SKM-1 (cell line): ENCODE results near the gene EGFL7.

Source experiments
- DNase-seq: peaks from one replicate; lab custom pipeline; 2025; ENCODE audit not compliant: unreplicated experiment; lab: John Stamatoyannopoulos, UW

EGFL7 gene

DNA sequence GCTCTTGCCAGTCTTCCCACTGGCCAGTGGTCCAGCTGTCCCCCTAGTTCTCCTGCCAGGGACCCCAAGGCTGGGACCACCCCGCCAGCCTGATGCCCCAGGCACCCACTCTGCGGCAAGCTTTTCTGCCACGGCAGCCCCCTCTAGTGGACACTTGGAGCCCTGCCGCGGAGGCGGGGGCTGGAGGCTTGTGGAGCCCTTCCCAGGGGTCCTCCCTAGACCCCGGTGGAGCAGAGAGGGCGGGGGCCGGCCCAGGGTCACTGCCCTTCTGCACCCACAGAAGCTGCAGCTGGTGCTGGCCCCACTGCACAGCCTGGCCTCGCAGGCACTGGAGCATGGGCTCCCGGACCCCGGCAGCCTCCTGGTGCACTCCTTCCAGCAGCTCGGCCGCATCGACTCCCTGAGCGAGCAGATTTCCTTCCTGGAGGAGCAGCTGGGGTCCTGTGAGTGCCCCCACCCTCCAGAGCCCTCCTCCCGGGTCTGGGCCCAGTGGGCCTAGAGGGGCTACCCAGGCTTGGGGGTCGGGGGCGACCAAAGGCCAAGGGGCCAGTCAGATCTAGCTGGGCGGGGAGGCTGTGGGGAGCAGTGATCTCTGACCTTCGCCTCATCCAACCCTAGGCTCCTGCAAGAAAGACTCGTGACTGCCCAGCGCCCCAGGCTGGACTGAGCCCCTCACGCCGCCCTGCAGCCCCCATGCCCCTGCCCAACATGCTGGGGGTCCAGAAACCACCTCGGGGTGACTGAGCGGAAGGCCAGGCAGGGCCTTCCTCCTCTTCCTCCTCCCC is 9.1 kb downstream of the EGFL7 start:
- DNase-seq: no peak

DNA sequence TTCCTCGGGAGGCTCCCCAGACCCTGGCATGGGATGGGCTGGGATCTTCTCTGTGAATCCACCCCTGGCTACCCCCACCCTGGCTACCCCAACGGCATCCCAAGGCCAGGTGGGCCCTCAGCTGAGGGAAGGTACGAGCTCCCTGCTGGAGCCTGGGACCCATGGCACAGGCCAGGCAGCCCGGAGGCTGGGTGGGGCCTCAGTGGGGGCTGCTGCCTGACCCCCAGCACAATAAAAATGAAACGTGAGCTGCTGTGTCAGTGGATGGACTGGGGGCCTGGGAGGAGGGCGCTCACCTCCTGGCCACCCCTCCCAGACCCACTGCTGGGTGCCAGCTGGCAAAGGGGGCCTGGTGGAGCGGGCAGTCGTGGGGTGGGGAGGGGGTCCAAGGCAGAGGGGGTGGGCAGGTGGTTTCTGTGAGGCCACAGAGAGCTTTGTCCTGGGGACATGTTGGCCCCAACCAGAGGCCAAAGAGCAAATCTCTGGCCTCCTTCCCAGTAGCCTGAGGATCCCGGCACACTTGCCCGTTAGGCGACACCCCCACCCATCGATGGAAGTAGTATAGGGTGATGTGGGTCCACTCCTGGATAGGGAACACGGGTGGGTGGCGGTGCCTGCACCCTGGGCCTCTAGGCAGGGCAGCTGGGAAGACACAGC is 9.8 kb downstream of the EGFL7 start:
- no peak for DNase-seq

DNA sequence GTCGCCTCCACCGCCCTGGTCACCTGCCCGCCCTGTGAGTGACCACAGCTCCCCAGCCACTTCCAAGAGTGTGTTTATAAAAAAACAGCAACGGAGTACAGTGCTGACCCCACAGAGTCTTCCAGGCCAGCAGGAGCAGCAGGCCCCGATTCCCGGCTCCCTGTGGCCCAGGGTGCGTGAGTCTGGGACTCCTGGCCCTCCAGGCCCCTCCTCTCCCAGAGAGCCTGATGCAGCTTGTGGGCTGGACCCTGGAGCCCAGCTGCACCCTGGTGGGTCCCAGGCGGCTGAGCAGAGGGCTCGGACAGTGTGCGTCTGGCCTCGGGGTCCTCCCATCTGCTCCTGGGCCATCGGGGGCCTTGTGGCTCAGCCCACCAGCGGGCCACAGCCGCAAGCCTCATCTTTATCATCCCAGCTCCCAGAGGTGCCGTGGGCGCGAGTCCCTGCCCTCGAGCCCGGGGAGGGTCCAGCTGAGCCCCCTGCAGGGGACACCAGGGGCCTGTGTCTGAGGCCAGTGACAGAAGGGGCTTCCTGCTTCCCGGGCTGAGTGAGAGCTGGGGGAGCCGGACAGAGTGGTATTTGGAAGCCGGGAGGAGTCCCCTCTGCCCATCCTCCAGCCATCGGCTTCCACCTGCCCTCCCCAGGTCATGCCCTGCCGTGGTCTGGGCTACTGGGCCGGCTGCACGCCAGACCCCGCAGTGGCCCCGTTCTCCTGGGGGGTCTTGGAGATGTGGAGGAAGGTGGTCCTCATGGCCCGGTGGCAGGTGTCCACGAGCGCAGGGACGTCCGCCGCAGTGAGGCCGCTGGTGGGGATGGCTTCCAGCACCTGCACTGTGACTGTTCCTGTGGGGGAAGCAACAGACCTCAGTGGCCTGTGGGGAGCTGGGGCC is 10.6 kb downstream of the EGFL7 start:
- DNase-seq: no peak

DNA sequence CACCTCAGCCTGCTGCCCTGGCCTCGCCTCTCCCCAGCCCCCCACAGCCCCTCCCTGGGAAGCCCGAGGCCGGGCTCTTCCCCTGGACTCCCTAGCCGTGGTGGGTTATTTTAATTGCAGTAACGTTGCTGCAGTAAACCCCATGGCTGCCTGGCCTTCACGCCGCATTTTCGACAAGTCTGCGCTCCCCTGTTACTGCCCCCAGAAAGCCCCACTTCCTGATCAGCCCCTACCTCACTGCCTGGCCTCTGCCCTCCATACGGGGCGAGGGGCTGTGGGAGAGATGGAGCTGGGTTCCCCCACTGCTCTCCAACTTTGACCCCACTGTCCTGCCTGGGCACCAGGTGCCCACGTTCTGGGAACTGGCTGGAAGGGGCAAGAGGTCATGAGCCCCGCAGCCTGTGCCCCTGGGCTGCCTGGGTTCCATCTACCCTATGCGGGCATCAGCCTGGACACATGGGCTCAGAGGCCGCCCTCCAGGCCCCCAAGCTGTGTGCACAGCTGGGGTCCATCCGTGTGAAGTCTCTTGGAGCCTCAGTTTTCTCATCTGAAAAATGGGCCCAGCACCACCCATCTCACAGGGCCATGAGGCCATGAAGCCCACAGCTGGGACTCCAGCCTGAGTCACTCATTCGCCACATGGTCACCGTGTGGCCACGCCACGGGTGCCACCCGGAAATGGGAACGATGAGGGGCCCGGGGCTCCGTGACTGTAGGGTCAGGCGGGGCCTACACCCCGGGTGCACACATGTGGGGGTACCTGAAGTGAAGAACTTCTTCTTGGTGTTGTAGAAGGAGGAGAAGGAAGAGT is 11.5 kb downstream of the EGFL7 start:
- DNase-seq: no peak

DNA sequence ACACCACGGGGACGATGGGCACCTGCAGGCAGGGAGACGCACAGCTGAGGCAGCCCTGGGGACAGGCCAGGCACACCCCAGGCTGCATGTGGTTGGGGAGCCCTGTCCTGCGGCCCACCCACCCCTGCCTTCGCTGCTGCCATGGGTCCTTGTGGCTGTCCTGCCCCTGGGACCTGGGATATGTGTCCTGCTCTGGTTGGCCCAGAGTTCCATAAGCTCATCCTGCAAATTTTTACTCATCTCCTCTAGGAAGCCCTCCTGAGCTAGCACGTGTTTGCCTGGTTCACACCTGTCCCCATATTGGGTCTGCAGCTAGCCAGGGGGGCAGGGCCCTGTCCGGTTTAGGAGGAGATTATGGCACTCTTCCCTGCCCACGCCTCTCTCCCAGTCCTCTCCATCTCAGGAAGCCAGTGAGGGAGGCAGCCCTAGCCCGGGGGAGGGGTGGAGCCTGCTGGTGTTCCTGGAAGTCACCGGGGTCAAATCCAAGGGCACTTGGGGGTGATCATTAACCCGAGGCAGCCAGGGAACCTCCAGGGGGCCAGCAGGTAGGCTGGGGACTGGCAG is 12.2 kb downstream of the EGFL7 start:
- DNase-seq: no peak

DNA sequence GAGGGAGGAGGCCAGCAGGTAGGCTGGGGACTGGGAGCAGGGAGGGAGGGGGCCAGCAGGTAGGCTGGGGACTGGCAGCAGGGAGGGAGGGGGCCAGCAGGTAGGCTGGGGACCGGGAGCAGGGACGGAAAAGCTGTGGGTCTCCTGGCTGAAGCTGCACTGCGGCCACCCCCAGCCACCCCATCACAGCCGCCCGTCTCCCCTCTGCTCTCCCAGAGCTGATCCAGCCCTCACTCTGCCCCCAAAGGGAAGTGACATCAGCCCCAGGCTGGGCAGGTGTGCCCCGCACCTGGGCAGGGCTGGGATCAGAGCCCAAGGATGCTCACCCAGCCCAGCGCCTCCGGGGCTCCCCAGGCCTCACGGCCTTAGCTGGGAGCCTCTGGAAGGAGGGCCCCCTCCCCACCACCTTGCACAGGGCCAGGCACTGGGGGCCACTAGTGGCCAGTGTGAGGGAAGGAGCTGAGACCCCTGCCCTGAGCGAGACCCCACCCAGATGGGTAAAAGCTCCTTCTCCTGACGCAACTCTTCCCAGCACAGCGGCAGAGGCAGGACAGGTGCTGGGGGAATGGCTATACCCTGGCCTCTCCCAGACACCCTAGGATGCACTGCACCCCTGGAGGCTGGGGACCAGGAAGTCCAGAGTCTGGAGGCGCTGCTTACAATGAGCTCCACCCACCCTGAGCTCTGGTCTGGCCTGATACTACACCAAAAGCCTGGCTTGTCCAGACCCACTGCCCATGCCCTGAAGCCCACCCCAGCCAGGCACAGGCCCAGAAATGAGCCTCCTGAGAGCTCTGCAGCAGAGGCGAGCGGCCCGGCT is 13.0 kb downstream of the EGFL7 start:
- no peak for DNase-seq

DNA sequence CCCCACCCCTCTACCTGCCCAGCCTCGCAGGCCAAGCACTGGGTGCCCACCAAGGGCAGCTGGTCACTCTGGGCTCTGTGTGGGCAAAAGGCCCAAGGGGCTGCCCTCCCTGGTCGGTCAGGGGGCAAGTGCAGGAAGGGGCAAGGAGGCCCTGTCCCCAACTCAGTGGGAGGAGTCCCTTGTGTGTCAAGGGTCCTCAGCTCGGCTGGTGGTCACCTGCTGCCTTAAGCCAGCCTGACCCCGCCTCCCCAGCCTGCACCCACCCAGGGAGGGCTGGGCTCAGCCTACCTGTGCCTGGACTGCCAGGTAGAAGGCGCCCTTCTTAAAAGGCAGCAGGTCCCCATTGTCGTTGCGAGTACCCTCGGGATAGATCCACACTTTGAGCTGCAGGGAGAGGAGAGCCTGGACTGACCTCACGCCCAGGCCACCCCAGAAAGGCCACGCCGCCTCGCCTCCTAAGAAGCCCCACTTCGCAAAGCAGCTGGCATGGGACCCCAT is 13.6 kb downstream of the EGFL7 start:
- DNase-seq: no peak

DNA sequence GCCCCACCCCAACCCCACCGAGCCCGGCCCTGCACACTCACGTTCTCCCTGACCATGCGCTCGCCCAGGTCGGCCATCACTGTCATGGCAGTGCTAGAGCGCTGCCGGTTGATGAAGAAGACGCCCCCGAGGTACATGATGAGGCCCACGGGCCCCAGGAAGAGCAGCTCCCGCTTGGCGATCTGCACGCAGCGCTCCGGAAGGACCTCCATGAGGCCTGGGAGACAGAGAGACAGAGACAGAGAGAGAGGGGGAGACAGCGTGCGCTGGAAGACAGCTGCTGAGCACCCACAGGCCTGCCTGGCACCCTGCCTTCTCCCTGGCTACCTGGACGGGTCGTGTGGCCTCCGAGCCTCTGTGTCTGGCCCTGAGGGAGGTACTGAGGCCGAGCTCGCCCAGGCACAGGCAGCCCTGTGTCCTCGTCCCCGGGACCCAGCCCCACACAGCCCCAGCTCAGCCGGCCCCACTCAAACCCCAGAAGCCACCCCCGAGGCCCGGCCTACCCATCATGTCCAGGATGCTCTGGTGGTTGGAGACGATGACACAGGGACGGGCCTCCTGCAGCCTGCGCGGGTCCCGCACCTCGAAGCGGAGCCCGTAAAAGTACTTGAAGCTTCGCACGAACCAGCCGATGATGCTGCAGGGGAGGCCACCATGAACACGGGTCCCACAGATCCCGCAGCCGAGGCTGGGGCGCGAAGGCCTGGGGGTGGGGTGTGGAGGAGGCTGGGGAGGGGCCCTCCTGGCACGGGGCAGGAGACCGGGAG is 14.4 kb downstream of the EGFL7 start:
- DNase-seq: no peak

DNA sequence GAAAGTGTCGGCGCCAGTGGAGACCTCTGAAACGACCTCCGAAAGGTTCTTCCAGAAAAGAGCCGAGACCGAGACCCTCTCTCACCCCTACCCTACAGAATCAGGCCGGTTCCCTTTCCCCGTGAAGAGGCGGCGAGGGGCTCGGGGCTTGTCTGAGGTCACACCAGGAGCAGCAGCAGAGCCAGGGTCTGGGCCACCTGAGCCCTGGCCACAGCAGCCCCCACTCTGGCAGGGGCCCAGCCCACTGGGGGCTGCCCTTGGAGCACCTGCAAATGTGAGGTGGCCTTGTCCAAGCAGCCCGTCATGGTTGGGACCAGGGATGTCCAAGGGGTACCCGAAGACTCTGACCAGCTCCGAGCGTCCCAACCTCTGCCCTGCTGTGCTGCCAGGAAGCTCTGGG is 15.3 kb downstream of the EGFL7 start:
- no peak for DNase-seq

DNA sequence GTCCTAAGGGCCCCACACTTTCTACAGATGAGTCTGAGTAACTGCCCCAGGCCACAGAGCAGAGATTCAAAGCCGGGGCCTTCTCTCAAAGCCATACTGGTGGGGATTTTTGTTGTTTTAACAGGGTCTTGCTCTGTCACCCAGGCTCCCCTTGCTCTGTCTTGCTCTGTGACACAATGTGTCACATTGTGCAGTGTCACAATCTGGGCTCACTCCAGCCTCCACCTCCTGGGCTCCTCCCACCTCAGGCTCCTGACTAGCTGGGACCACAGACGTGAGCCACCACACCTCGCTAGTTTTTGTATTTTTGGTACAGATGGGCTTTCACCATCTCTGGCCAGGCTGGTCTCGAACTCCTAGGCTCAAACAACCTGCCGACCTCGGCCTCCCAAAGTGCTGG is 15.9 kb downstream of the EGFL7 start:
- no peak for DNase-seq

DNA sequence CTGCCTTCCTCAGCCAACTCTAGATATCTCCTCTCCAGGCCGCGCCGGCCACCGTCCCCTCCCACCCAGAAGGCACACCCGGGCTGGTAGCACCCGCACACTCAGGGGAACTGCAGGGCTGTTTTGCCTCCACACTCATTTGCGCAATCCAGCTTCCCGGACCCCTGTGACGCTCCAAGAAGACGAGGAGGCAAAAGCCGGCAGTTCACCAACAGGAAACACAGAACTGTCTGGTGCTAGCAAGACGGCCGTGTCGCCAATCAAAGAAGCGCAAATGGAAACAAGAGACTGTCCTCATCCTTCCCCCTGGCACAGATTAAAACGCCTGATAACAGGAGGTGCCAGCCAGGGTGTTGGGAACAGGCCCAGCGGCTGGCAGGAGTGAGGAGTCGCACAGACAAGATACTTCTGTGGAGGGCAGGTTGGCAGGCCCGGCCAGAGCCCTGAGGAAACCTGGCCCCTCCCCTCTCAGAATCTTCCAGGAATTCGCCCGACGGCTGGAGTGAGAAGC is 16.8 kb downstream of the EGFL7 start:
- DNase-seq: no peak

DNA sequence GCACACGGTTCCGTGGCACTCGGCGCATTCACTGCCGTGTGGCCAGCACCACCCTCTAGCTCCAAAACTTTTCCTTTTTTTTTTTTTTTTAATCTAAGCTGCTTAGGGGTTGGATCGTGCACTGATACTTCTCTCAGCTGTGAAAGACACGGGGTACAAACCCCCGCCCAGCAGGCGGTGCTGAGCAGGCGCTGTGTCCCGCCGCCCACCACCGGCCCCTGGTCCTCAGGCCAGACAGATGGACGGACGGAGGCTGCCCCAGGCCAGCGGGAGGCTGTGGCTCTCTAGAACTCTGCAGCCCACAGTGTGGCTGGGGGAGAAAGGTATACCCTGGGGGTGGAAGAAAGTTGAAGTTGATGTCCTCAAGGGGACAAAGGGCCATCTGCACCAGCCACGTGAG is 18.3 kb downstream of the EGFL7 start:
- DNase-seq: no peak

DNA sequence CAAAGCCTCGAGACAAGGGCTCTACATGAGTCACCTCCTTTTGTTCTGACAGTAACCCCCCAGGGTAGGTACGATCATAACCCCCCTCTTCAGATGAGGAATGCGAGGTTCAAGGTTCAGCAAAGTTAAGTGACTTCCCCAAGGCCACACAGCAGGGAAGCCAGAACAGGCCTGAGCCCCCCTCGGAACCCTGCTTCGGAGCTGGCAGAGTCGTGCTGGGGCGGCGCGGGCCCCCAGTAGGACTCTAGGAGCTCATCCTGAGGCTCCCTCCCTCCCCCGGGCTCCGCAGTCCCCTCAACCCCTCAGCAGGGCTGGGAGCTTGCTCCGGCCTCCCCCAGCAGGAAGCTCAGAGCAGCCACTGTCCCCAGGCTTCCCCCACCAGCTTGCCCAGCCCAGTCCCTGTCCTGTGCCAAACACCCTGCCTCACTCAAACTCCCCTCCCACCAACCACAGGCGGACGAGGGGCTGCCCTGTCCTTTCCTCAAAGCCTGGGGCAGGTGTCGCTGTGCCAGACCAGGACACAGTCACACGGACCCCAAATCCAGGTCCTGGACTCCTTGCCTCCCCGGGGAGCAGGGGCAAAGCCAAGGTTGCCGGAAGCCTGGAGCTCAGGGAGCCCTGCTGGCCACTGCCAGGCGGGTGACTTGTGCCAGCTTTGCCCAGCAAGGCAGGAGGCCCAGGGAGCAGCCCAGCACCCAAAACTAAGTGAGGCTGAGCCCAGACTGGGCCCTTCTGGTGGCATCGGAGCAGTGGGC is 19.4 kb downstream of the EGFL7 start:
- no peak for DNase-seq

DNA sequence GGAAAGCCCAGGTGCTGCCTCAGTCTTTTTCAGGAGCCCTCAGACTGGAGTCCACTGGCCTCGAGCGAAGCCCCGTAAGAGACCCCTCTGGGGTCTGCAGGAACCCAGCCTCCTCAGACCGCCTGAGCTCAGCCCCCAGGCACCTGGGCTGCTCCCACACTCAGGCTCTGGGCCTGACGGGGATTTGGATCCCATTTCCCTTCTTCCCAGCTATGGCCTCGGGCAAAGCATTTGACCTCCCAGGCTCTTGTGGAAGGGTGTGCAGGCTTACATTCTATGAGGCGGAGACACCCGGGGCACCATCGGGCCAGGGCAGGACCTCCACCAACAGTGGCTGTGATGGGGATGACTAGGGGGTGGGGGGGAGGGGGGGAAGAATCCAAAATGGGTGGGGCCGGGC is 20.0 kb downstream of the EGFL7 start:
- no peak for DNase-seq

DNA sequence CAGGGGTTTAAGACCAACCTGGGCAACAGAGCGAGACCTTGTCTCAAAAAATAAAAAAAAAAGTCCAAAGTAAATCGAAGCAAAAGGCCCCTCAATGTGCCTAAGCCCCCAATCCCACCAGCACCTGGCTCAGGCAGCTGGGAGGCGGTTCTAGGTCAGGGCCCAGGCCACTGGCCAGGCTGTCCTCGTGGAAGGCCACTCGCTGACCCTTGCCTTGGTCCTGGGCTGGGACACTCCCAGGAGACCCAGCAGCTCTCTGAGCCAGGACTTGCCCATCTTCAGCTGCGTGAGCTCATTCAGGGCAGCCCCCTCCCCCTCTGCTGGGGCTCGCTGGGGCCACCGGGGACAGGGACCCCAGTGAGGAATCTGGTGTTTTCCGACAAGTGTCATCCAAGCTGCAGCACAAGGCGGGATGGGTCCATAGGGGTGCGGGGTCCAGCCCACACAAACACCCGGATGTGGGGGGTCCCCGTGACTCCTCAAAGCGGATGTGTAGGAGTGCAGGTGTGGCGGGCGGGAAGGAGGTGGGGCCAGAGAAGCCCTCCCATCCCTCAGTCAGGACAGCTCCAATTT is 20.5 kb downstream of the EGFL7 start:
- DNase-seq: no peak

DNA sequence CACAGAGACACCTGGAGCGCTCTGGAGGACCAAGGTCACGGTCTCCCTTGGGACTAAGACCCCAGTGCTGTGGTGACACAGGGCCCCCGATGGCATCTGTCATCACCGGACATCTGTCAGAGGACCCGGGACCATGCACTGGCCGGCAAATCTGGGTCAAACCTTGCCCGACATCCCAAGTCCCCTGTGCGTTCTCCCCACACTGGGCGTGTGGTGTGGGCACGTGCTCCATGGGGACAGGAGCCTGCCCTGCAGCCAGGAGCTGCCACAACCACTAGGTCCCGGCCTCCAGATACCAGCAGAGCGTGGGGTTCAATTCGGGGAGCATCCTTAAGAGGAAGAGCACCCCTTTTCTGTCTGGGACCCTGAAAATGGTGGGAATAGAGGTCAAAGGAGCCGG is 21.0 kb downstream of the EGFL7 start:
- no peak for DNase-seq

DNA sequence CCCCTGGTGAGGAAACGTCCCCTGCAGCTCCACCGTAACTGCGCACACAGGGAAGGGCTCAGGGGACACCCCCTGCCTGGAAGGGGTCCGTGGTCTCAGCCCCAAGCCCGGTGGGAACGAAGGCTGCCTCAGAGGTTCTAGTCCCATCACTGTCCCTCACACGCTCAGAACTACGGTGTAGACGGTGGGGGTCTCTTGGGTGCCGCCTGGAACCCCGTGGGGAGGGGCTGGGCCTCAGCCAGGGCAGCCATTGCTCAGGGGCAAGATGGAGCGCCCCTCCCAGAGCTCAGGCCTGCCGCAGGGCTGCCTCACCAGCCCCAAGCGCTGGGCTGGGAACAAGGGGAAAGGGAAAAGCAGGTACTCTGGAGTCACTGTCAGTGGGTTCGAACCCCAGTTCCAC is 21.6 kb downstream of the EGFL7 start:
- DNase-seq: no peak

DNA sequence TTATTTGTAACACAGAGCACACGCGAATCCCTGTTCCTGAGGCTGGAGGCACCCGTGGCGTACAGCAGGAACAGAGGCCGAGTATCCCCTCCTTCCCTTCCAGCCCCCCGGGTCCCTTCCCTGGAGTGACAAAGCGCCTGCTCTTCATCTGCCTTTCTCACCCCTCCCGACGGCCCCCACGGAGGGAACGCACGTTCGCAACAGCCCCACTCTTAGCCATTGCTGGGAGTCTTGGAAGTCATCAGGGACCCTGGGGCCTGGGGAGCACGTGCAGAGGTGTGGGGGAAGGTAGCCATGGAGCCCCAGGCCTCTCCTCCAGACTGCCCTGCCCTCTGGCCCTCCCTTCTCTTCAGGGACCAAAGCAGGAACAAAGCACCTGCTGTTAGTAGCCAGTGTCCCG is 22.1 kb downstream of the EGFL7 start:
- DNase-seq: no peak
